A204.1 (cell line): ENCODE results near the gene IL36RN.

Experiments used
- FAIRE-seq: peaks from 2 replicates; lab custom pipeline; 2012; peaks lifted over from hg19 to GRCh38; lab: Jason Lieb, UNC

Gene IL36RN

DNA sequence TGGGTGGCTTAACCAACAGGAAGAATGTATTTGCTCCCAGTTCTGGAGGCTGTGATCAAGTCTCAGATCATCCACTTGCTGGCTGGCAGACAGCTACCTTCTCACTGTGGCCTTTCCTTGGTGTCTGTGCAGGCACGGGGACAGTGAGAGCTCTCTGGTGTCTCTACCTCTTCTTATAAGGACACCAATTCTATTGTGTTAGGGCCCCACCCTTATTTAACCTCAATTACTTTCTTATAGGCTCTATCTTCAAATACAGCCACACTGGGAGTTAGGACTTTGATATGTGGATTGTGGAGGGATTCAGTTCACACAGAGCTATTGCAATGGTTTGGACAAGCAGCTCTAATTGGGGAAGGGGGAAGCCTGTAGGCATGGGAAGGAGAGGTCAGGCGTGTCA is 43.1 kb downstream of the IL36RN start:
- FAIRE-seq, result no peak

DNA sequence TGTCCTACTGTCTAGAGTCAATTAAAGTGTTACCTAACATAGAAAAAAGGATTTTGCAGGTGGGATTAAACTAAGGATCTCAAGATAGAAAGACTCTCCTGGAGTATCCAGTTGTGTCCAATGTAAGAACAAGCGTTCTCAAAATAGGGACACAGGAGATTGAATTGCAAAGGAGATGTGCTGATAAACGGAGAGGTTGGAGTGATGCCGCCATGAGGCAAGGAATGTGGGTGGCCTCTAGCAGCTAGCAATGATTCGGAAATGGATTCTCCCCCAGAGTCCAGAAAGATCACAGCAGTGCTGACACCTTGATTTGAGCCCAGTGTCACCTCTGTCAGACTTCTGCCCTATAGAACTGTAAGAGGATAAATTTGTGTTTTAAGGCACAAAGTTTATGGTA is 44.3 kb downstream of the IL36RN start:
- no peak for FAIRE-seq

DNA sequence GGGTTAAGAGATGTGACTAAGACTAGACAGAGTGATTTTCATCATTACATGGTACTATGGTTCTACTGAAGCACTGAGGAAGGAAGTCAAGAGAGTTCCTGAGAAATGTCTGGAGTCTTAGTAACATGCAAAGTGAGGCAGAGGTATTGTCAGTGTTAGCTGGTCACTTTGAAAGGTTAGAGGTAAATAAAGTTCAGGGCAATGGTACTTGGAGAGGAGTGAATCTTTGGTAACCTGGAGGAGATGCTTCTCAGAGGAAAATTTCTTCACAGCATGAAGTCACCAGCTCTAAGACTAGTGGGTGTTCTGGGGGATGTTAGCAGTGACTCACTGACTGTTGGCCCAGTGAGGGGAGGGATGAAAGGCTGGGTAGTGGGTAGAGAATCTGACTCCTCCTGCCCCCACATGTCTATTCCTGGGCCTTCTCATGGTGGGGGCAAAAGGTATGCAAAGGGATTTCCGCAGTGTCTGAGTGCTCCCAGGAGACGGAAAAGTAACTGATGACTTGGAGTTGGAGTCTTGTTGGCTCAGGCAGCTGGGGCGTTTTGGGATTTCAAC is 45.1 kb downstream of the IL36RN start:
- no peak for FAIRE-seq

DNA sequence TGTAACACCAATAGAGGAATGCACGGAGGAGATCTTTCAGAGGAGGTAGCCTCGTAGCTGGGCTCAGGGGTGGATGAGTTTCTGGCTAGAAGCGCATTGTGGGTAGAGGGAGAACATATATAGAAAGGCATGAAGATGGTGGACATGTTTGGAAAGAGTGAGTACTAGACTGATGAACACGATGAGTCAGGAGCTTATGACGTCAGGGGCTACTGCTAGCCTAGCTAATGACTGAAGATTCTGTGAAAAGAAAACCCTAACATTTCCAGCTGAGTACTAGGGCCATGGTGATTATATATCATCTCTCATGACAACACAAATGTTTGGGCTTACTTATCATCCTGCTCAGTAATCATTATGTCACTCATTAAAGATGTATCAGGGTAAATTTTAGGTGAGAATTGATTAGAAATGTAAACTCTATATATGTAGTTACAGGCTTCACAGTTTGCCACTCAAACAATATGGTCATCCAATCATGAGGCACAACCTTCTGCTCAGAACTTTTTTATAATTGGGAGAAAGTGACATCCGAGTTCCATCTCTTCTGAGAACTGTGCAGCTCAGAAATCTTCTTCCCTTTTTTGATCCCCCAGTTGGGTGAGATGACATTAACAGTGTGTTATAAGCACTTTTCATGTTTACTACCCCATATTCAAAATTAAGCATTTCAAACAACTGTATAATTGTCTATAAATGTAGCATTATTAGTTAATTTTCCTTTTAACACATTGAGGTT is 46.2 kb downstream of the IL36RN start:
- no peak for FAIRE-seq

DNA sequence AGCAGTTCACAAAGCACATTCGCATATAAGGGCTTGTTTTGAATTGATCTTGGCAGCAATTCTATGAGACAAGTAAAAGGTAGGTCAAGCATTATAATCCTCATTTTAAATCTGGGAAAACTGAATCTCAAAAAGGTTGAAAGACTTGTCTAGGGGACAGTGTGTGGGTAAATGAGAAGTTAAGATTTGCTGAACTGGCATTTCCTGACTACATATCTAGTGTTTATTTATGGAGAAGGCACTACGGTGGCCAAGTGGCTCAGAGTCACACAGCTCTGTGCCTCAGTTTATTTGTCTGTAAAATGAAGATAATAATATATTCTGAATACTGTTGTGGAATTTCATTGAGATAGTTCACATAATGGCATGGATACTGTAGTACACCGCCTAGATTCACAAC is 52.1 kb downstream of the IL36RN start:
- FAIRE-seq, result no peak

DNA sequence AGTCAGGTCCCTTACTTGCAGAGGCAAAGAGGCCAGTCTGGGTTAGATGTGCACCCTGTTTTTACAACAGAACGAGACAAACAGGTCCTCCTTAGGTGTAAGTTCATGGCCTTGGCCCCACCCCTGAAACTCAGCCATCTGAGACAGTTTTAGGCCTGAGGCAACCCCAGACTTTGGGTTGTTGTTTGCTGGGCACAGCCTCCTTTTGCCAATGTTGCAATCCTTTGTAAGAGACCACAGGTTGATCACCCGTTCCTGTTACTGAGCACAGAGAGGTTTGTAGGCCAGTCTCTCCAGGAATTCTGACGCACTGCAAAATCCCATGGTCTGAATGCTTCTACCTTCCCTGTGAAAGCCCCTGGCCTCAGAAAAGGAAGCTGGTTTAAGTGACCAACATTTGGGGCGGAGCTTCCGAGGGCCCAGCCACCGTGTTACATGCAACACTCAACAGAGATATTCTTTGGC is 52.9 kb downstream of the IL36RN start:
- no peak for FAIRE-seq

DNA sequence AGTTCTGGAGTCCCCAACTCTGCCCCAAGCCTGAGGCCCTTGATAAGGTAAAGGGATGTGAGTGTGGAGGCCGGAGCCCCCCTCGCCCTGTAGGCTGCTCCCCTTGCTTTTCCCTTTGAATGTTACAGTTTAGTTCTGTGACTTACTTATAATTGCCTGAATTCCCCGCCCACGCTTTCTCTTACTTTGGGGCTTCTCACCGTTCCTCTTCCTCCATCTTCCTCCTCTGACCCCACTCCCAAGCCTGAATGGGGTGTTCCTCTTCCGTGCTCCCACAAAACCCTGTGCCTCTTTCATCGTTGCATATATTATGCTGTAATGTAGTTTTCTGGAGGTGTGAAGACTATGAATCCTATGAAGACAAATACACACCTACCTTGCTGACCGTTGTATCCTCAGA is 53.4 kb downstream of the IL36RN start:
- FAIRE-seq, result no peak

DNA sequence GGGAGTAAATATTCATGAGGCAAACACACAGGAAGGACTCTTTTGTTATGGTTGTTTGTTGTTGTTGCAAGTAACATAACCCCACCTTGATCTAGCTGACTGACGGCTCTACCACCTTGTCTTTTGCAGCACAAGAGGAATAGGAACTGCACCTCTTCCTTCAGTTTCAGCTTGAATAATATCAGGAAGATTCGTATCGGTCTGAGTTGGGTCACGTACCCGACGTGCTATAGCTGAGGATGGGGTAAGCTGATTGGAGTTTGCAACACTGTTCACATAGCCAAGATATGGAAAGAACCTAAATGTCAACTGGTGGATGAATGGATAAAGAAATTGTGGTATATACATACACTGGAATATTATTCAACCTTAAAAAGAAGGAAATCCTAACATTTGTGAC is 53.9 kb downstream of the IL36RN start:
- no peak for FAIRE-seq

DNA sequence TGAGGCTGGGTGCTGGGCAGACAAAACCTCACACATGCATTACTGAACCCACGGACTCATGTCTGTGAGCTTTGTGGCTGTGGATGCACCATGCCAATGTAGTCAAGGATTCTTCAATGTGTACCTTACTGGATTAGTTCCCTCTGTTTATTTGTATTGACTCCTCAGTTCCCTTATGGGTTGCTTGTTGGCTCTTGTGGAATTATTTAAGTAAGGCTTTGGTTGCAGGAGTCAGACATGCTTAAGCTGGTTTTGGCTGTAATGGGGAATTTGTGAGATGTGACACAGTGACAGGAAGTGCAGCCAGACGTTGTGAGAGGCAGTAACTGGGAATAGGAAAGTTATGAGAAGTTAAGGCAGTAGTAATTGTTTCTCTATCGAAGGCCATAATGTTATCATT is 54.8 kb downstream of the IL36RN start:
- FAIRE-seq, result no peak
